Measurements from ENCODE around the gene MRM2.

MRM2 gene

DNA sequence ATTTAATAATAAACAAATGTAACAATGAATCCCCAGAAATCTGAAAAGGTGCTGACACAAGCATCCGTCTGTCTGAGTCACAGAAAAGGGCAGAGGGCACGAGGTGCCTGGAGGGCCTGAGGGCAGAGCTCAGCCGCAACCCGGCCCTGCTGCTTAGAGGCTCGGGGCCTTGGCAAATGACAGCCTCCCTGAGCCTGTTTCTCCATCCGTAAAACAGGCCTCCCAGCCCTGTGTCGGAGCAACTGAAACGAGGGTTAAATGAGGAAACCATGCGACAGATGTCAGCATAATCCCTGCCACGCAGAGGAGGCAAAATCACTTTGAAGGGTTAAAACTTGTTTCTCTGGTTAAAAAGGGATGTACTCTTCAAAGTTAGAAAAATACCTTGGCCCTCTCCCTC is 24.9 kb upstream of the MRM2 start:
- no peak for DNase-seq (ENCODE audit: low read depth, low spot score)

DNA sequence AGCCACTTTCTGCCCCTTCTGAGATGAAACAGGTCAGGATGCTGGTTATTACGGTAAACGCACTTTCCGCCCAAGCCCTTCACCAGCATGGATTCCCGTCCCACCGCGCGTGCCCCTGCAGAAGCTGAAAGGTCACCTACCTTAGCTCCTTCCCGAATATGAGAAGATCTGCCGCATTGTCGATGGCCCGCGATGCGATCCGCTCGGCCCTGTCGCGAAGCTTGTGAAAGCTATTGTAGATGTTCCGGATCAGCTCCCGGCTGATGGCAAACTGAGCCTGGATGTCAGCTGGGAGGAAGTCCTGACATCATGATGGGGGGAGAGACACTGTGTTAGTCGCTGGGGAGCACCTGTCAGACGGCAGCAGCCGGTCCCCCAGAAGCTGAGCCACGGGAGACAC is 22.2 kb upstream of the MRM2 start:
- DNase-seq (ENCODE audit: low read depth, low spot score) = no peak

DNA sequence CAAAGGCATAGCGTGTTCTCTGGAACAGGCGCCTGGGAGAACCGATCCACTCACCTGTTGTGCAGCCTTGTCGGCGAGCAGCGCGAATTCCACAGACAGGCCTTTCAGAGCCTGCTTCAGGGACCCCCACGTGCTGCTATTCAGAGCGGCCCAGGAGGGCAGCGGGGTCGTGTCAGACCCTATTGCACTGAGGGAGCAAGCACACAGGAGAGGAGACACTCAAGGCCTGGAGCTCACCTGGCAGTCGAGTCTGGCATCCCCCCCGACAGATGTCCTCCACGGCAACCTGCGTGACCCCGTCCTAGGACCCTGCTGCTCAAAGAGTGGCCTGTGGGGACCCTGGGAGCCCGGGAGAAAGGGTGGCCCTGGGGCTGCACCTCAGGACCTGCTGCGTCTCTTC is 21.2 kb upstream of the MRM2 start:
- DNase-seq (ENCODE audit: low read depth, low spot score) = no peak

DNA sequence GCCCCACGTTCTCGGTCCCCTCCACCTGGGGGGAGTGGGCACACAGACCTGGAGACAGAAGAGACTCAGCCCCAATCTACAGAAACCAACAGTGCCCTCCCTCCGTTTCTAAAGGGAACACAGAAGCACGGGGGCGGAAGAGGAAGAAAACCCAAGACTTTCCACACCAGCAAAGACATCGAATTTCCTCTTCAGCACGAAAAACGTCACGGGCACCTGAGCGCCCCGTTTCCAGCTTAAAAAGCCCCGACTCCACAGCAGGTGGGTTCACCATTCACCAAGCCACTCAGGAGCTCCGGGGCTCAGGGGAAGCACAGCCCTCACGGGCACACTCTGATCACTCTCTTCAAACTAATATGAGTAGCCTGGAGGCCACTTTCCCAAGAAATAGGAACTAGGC is 19.6 kb upstream of the MRM2 start:
- DNase-seq (ENCODE audit: low read depth, low spot score) = no peak

GRCh38 chr7:2260820-2261219 is 18.8 kb upstream of the MRM2 start:
- no peak for DNase-seq (ENCODE audit: low read depth, low spot score)

GRCh38 chr7:2259480-2259879 is 17.5 kb upstream of the MRM2 start:
- DNase-seq (ENCODE audit: low read depth, low spot score) = no peak

- no peak for DNase-seq (ENCODE audit: low read depth, low spot score)
These were observed 16.8 kb upstream of the MRM2 start for GRCh38 chr7:2258661-2259365.

DNA sequence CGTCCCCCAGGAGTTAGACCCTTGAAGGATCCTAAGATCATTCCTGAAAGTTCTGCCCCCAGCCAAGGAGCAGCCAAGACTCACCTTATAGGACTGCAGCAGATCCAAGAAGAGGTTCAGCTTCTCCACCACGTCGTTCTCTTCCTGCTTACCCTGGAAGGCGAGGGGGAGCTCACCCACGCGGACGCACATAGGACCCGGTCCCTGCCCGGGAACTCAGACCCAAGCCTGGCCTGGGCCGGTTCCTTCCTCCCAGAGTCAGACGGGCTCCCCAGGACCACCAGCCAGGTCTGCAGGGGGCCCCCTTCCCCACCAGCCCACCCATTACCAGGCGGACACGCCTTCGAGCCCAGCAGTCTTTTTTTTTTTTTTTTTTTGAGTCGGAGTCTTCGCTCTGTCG is 15.6 kb upstream of the MRM2 start:
- no peak for DNase-seq (ENCODE audit: low read depth, low spot score)

DNA sequence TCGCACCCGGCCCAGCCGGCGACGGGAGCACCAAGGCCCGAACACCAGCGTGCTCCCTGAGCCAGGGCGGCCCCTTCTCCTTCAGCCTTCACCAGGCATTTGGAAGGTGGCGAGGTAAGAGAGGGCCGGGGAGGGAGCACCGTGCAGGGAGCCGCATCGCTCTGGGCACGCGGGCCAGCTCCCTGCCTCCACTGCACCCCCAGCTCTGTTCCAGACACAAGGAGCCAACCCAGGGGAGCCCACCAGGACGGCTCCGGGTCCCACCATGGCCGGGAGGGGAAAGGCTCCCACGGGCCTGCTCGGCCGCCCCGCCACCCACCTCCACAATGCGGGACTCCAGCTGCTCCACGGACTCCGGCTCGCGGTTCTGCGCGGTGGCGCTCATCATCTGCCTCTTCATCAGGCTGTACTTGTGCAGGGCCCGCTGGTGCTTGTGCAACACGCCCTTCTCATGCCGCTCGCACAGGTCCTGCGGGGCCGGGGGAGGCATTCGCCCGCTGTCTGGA is 15.1 kb upstream of the MRM2 start:
- DNase-seq (ENCODE audit: low read depth, low spot score) = no peak

GRCh38 chr7:2256306-2257045 is 14.5 kb upstream of the MRM2 start:
- no peak for DNase-seq (ENCODE audit: low read depth, low spot score)

DNA sequence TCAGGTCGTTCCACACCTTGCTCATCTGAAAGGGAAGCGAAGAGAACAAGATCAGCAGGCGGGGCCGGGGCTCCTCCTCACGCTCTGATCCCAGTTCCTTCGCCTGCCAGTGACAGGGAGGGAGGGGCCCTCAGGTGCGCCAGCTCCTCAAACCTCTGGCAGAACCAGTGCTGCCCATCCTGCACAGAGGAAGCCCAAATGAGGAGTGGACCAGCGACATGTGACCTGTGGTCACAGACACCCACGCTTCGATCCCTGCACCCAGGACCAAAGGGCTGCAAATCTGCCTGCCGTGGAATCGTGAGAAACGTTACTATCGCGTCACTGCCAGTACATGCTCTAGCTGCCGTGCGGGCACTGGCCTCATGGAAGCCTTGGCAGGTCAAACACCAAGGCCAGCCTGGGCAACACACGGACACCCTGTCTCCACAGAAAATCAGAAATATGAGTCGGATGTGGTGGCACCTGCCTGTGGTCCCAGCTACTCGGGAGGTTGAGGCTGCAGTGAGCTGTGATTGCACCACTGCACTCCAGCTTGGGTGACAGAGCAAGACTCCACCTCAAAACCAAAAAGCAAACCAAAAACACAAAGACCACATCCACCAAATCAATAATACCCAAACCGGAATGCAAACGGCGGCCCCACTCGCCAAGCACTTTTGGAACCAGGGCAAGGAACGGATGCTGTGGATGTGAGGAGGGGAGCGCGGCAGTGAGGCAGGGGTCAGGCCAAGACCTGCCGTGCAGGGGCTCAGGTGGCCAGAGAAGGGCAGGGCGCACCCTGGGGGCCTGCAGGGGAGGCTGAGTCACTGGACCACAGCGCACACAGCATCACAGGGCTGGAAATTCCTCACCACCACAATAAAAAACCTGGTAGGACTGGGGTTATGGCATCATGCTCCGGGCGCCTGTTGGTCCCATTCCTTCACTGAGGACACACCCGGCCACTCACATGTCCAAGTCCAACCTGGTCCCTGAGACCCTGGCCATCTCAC is 13.4 kb upstream of the MRM2 start:
- no peak for DNase-seq (ENCODE audit: low read depth, low spot score)

- DNase-seq (ENCODE audit: low read depth, low spot score) = no peak
These were observed 12.6 kb upstream of the MRM2 start for GRCh38 chr7:2254429-2255144.

GRCh38 chr7:2253525-2254244 is 11.7 kb upstream of the MRM2 start:
- DNase-seq (ENCODE audit: low read depth, low spot score) = no peak

DNA sequence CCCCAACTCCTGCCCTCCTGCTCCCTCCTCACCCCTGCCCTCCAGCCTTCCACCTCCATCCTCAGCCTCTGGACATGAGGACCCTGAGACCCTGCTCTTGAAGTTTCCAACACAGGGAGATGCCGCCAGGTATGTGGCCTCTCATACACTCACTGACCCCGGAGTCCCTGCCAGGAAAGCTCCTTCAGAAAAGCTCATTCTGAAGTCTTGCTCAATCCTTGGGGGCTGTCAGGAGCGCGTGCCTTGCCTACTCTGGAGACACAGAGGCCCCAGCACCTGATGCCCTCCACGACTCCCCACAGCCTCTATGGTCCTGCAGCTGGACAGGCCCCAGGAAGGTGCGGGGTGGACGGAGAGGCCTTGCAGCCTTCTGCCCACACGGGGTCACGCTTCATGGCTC is 11.0 kb upstream of the MRM2 start:
- no peak for DNase-seq (ENCODE audit: low read depth, low spot score)

DNA sequence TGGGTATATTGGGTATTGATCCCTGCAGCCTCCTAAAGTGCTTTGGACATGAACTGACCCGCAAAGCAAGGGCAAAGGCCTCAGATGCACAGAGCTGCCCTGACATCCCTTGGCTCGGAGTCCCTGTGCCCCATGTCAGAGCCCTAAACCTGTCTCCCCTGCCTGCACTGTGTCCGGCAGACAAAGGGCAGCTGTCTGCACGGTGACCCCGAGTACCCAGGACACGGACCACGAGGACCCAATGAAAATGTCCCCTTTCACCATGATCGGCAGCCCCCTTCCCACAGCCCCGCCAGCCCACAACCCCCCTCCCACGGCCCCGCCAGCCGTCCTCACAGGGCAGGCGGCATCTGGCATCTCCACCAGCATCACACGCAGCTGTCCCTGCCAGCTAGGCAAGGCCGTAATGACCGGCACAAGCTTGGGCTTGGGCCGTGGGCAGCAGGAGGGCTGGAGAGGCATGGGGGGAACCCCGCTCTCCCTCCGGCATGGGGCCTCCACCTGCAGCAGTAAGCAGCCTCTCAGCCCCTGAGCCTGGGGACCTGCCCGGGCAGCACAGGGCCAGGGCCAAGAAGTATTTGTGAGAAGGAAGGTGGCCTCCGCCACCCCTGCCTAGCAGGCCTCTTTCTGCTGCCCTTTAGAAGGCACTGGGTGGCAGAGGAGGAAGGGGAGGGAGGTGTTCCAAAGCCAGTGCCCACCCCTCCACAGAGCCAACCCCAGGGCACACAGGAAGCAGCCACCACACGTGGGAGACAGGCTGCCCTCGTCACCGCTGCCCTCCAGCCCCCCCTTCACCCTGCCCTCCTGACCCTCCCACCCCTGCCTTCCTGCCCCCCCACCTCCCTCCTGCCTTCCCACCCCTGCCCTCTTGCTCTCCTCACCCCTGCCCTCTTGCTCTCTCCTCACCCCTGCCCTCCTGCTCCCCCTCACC is 10.1 kb upstream of the MRM2 start:
- no peak for DNase-seq (ENCODE audit: low read depth, low spot score)

DNA sequence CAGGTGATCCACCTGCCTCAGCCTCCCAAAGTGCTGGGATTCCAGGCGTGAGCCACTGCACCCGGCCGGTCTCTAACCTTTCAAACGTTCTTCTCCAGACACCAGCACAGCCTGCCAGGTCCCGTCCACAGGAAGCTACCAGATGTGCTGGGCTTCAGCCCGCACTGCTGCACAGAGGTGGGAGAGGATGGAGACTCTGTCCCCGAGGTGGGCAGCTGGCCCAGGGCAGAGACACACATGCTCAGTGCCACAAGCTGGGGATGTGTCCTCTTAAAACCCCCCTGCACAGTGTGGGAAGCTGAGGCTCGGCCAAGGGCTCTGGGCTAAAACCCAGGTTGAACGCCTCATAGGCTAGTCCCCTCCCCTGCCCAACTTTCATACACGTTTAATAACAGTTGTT is 9.4 kb upstream of the MRM2 start:
- no peak for DNase-seq (ENCODE audit: low read depth, low spot score)

DNA sequence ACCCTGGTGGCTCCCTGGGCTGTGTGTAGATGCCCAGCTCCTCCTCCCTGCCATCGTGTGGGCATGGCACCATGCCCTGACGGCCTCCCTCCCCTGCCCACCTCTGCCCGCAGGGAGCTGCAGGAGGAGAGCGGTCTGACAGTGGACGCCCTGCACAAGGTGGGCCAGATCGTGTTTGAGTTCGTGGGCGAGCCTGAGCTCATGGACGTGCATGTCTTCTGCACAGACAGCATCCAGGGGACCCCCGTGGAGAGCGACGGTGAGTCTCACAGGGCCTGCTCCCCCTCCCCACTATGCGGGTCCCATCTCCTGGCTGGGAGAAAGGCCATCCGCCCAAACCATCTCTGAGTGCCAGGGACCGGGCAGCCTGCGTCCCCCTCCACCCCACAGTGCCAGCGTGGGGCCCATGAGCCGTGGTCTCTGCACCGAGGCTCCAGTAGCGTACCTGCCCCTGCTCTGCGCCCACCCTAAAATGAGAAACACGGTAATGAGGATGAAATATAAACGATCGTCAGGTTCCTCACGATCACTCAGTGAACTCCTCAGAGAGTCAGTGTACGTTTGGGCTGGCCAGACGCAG is 7.8 kb upstream of the MRM2 start:
- DNase-seq (ENCODE audit: low read depth, low spot score) = no peak

DNA sequence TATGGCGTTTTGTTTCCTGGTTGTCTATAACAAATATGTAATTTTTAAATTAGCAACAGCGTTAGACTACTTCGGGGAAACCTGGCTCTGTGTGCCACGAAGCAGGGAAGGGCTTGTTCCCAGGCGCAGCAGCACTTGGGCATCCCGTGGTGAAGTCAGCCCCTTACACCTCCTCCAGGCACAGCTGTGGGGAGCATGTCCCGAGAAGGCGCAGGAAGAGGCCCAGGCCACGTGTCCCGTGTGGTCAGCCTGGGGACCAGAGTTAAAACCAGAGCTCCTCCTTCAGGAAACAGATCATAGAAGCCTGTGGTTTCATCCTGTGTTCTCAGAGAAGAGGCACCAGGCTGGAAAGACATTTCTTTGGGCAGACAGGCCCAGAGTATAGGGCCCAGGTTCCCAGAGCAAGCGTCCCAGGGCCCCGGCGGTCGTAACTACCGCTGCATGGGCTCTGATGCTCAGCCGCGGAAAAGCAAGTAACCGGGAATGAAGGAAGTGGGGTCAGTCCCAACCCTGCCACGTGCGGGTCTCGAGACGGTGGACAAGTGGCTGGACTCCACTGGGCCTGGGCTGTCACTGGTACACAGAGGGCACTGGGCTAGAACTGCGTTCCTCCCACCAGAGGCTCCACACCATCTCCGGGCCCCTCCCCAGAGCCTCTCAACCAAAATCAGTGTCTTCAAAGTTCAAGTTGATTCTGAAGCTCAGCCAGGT is 7.1 kb upstream of the MRM2 start:
- DNase-seq (ENCODE audit: low read depth, low spot score) = no peak
